Measurements from ENCODE around the gene SPDYE3.
"Not testable (repeated sequence)": the region's sequence is repeated elsewhere in the genome, so short reads cannot be mapped to it uniquely, and the experiment has no call there.

The SPDYE3 gene

GRCh38 chr7:100307402-100307801 lies at the start of gene SPDYE3:
TSS of gene SPDYE3 (plus strand) at chr7:100307702. CDS start at chr7:100307886, 184 bp downstream.
- not testable (repeated sequence) for DNase-seq (ENCODE audit: low read depth); H3K4me3 ChIP-seq (ENCODE audit: low read length)

DNA sequence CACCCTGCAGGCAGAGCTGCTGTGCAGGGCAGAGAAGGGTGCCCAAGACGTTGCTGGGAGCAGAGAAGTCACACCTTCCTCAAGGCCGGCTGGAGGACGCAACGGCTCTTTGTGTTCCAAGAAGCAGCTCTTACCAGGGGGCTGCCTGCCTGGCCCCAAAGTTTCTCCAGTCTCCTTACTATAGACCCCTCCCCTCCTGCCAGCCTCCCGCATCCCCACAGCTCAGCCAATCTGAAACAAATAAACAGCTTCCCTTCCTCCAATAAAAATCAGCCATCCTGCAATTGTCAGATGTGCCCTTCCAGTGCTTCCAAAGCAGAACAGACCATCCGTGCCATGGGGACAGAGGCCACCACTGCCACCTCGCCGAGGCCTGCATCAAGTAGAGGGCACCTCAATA lies 47.5 kb upstream of the SPDYE3 start:
- not testable (repeated sequence) for DNase-seq (ENCODE audit: low read depth); H3K4me3 ChIP-seq (ENCODE audit: low read length)

GRCh38 chr7:100262896-100263295 lies 44.6 kb upstream of the SPDYE3 start:
- DNase-seq (ENCODE audit: low read depth); H3K4me3 ChIP-seq (ENCODE audit: low read length): not testable (repeated sequence)

GRCh38 chr7:100264223-100264622 lies 43.3 kb upstream of the SPDYE3 start:
- not testable (repeated sequence) for DNase-seq (ENCODE audit: low read depth); H3K4me3 ChIP-seq (ENCODE audit: low read length)

- DNase-seq (ENCODE audit: low read depth); H3K4me3 ChIP-seq (ENCODE audit: low read length): not testable (repeated sequence)
Measured at GRCh38 chr7:100264669-100265165, 42.8 kb upstream of the SPDYE3 start.

GRCh38 chr7:100265851-100266250 lies 41.7 kb upstream of the SPDYE3 start:
- not testable (repeated sequence) for H3K4me3 ChIP-seq (ENCODE audit: low read length); DNase-seq (ENCODE audit: low read depth)

DNA sequence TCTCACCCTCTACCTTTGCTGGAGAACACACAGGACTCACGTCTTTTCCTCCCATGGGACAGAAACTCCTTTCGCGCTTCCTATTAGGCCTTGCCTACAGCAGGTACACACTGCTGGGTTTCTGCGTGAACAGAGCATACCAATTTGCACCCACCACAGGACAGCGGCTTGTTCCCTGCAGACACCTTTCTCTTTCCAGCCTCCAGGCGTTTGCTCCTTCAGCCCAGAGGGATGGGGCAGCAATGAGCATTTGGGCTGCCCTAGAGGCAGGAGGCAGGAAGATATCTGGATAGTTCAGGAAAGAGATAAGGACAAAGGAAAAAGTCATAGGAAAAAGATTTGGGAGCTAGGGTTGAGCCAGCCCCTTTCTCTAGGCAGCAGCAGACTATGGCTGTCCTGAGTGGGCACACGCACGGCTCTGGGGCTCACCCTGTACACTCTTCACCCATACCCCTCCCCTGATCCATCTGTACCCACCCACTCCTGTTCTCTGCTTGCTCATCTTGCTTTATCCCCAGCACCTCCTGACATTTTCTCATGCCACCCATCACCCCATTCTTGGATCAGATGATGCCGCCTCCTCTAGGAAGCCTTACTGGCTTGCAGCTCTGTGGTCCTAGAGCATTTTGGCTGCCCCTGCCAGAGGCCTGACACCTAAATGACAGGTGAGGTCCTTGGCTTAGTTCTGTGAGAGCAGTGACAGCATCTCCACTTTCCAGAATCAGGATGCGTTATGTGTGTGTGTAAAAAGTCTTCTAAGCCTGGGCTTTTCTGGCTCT lies 40.7 kb upstream of the SPDYE3 start:
- no peak for DNase-seq (ENCODE audit: low read depth)
- H3K4me3 ChIP-seq (ENCODE audit: low read length), result no peak overlapping the region
- TF ChIP-seq CTCF (conservative IDR thresholded peaks at IDR 0.05; ENCODE audit: low read depth, low read length), result no peak

DNA sequence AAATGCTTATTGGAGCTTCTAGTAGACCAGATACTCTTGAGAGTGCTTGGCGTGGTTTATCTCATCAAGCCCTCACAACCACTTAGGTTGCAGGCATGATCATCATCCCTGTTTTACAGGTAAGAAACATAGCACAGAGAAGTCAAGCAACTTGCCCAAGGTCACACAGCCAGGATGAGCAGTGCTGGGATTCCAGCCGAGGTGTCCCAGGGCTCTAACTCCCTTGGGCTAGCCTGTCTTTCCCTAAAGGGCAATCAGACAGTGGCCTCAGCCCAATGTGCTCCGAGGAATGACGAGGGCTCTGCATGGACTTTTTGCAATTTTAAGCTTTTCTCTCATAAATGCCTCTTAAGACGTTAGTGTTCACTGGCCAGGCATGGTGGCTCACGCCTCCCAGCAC lies 39.9 kb upstream of the SPDYE3 start:
- no peak for DNase-seq (ENCODE audit: low read depth)
- H3K4me3 ChIP-seq (ENCODE audit: low read length), result no peak overlapping the region
- TF ChIP-seq CTCF (conservative IDR thresholded peaks at IDR 0.05; ENCODE audit: low read depth, low read length), result no peak

DNA sequence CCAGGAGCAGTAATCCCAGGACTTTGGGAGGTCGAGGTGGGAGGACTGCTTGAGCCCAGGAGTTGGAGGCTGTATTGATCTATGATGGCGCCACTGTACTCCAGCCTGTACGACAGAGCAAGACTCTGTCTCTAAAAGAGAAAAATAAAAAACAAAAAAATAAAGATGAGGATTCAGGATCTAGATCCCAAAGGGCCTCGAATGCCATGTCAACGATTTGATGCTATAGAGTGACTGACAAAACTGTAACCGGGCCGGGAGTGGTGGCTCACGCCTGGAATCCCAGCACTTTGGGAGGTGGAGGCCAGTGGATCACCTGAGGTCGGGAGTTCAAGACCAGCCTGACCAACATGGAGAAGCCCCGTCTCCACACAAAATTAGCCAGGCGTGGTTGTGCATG lies 38.6 kb upstream of the SPDYE3 start:
- not testable (repeated sequence) for H3K4me3 ChIP-seq (ENCODE audit: low read length); DNase-seq (ENCODE audit: low read depth)

DNA sequence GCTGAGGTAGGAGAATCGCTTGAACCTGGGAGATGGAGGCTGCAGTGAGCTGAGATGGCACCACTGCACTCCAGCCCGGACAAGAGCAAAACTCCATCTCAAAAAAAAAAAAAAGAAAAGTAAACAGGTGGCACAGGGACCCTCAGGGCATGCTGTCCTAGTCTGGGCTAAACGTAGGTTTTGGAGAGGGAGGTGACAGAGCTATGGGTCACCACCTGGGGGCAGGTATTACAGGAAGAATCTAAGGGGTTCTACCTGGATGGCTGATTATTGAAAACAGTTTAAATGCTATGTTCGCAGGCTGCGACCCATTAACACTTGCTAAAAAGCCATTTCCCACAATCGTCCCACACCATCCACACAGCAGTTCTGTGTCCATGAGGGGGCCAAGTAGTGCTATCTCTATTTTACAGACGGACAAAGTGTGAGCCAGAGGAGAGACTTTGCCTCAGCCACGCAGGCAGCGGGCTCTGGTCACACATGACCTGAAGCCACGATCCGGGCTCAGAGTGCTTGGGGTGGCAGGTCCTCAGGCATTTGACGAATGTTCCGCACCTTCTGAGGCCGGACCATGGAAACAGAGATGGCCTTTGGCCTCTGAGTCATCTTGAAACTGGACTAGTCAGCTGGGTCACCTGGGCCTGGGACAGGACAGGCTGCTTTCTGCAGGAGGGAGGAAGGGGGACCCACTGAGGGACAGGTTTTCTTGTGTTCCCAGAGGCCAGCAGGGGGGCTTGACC lies 38.0 kb upstream of the SPDYE3 start:
- peak; percentile 2 for TF ChIP-seq CTCF (conservative IDR thresholded peaks at IDR 0.05; ENCODE audit: low read depth, low read length)
- DNase-seq (ENCODE audit: low read depth); H3K4me3 ChIP-seq (ENCODE audit: low read length): not testable (repeated sequence)

DNA sequence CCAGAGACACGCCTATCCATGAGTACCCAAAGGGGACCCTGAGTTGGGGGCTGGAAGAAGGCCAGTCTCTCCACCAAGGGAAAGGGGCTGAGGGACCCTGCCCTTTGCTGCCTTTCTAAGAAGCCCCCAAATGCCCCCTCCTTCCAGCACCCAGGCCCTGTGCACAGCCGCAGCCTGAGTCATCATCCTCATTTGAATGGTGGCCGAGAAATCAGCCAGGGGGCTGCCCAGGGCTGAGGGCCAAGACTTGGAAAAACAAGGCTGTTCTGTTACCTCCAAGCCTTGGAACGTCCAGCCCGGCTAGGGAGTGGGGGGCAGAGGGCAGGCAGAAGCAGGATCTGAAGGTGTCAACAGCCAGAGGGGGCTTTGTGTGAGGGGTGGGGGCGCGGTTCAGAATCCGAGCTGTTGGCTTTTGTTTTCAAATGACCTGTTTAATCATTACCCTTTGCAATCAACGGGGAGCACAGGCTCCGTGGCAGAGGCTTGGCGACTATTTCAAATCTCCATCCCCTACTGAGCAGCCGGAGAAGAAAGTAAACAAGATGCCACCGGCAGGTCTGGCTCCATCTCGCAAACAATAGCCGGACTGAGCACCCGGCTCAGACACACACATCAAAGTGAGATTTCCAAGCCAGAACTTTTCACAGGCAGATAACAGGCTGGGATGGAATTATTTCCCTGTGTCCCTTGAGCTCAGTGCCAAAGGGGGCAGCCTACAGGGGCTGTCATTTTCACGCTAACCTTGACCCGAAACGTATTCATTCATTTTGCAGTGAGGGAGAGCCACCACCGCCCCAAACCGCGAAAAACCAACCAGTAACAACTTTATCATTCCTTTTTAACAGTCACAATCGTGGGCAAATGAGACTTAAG lies 37.2 kb upstream of the SPDYE3 start:
- H3K4me3 ChIP-seq (ENCODE audit: low read length), result peak overlapping the region; percentile 41
- DNase-seq (ENCODE audit: low read depth), result not testable (repeated sequence)

DNA sequence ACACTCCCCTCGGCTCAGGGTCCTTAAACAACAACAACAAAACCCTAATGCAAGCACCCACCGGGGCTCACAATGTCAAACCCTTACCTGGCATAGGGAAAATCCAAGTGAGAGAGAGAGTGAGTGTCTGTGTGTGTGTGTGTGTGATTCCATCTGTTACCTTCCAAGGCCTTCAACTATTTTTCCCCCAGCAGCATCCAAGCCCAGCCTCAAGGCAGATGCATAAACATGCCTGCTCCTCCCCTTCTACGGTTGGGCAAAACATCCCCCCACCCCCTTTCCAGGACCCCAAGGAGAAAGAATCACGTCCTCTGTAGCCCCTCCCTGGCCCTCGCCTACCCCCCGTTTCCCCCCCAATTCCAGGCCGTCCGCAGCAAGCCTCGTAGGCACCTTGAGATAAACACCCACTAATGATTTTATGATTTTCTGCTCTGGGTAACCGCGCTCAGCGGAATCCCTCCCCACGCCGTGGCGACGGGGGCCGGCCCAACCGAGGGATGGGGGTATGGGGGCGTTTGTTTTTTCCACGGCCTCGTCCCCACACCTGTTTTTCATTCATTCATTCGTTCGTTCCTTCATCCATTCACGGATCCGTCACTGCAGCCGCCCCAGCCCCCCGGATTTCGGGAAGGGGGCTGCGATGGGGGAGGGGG lies 36.4 kb upstream of the SPDYE3 start:
- DNase-seq (ENCODE audit: low read depth), result not testable (repeated sequence)
- peak overlapping the region; percentile 41 for H3K4me3 ChIP-seq (ENCODE audit: low read length)
